Lung (tissue), 16 donors: Measurements from ENCODE around the gene RALY. TPM values are rescaled to one million over a fixed set of nuclear protein-coding genes. Genes with fewer than 3 reads are reported as not detected.
A peak's percentile ranks its signal among the peaks of the same experiment; 100 is the strongest.

ENCODE experiments used
- ATAC-seq: fragments of 200-7000 bp; cut with Tn5 transposase; one replicate; pipeline ENCODE4 v1.9.1; 2020; ENCODE audit warnings: moderate number of reproducible peaks; ENCODE audit not compliant: insufficient read depth, low FRiP score
- DNase-seq, 3 donors: peaks; one replicate each; pipeline ENCODE4 v3.0.0-alpha.2; 2013 to 2017
- H3K27ac ChIP-seq, 2 donors: one replicate each; pipeline ENCODE4 v1.5.1; 2013; ENCODE audit warnings: mild to moderate bottlenecking in 2 of 2, moderate library complexity in 2 of 2, control low read depth in 1 of 2, inconsistent platforms in 1 of 2, low read depth in 1 of 2, low read length in 1 of 2
- H3K27me3 ChIP-seq, 3 donors: one replicate each; pipeline ENCODE4 v1.5.1; 2013; ENCODE audit warnings: low read length in 2 of 3; ENCODE audit not compliant: control insufficient read depth in 3 of 3, insufficient read depth in 3 of 3
- H3K36me3 ChIP-seq, 4 donors: one replicate each; pipeline ENCODE4 v1.5.1; 2013; ENCODE audit warnings: low read length in 4 of 4, mild to moderate bottlenecking in 1 of 4, moderate library complexity in 1 of 4; ENCODE audit not compliant: control insufficient read depth in 4 of 4, insufficient read depth in 4 of 4
- H3K4me1 ChIP-seq, 5 donors: one replicate each; pipeline ENCODE4 v1.5.1; 2013; ENCODE audit warnings: low read length in 5 of 5, mild to moderate bottlenecking in 2 of 5, moderate library complexity in 1 of 5; ENCODE audit not compliant: control insufficient read depth in 5 of 5, insufficient read depth in 5 of 5
- H3K4me3 ChIP-seq: one replicate; pipeline ENCODE4 v1.5.1; 2013; ENCODE audit warnings: mild to moderate bottlenecking, control low read depth, moderate library complexity
- H3K9ac ChIP-seq, 2 donors: one replicate each; pipeline ENCODE4 v1.5.1; 2013; ENCODE audit warnings: low read length in 2 of 2, control low read depth in 1 of 2; ENCODE audit not compliant: insufficient read depth in 1 of 2
- H3K9me3 ChIP-seq, 4 donors: one replicate each; pipeline ENCODE4 v1.5.1; 2013; ENCODE audit warnings: low read length in 3 of 4, mild to moderate bottlenecking in 1 of 4, moderate library complexity in 1 of 4; ENCODE audit not compliant: control insufficient read depth in 4 of 4, insufficient read depth in 3 of 4
- CTCF ChIP-seq: IDR thresholded peaks from 2 replicates; pipeline ENCODE4 v1.5.1; 2012; ENCODE audit warnings: mild to moderate bottlenecking; ENCODE audit errors: control extremely low read depth, extremely low read depth
- WGBS, 2 donors: extraction: QIAGEN DNeasy Blood & Tissue Kit; methylation state at CpG; one replicate each; pipeline ENCODE4 v1.1.7; 2013; 5-methylcytosine and 5-hydroxymethylcytosine counted together
- long read RNA-seq, 5 donors: transcript quantifications; one replicate each; lab custom pipeline, GENCODE V29; 2026
- polyA plus RNA-seq, 2 donors: library from polyadenylated mRNA; stranded (reverse); fragments of 200-250 nt; gene quantifications; one replicate each; pipeline ENCODE4 v1.2.1, GENCODE V29; 2013
- total RNA-seq, 2 donors: library from RNA; depleted of rRNA in 1 of 2; stranded (reverse); fragments of >200 nt in 1 of 2; gene quantifications; one replicate each; pipeline ENCODE4 v1.2.1, GENCODE V29; 2014 to 2021
- donor health status: control.
- donor health status: control.
- donor health status: Bipolar disorder and iron deficiency.
- donor health status: healthy.
- donor health status: DM: yes; HTN: yes; CAD: no.

The RALY gene
- total RNA-seq (100 to 1,000 TPM; 135 to 143 TPM), polyA plus RNA-seq (100 to 1,000 TPM; 148 to 157 TPM)
- long read RNA-seq, donor 1, full-length matches to known transcripts: 129 of 241 reads
- long read RNA-seq, donor 1, partial matches to known transcripts: 112 of 241 reads
- long read RNA-seq, donor 1, other reads (novel, unspliced or antisense): 0 of 241 reads
- long read RNA-seq, donor 2, full-length matches to known transcripts: 22 of 276 reads
- long read RNA-seq, donor 2, partial matches to known transcripts: 168 of 276 reads
- long read RNA-seq, donor 2, other reads (novel, unspliced or antisense): 86 of 276 reads
- long read RNA-seq, donor 3, full-length matches to known transcripts: 31 of 101 reads
- long read RNA-seq, donor 3, partial matches to known transcripts: 70 of 101 reads
- long read RNA-seq, donor 3, other reads (novel, unspliced or antisense): 0 of 101 reads
- long read RNA-seq, donor 4, full-length matches to known transcripts: 25 of 78 reads
- long read RNA-seq, donor 4, partial matches to known transcripts: 53 of 78 reads
- long read RNA-seq, donor 4, other reads (novel, unspliced or antisense): 0 of 78 reads
- long read RNA-seq, donor 5, full-length matches to known transcripts: 96 of 624 reads
- long read RNA-seq, donor 5, partial matches to known transcripts: 456 of 624 reads
- long read RNA-seq, donor 5, other reads (novel, unspliced or antisense): 72 of 624 reads

GRCh38 chr20:33993576-33994221 lies at the start of gene RALY:
TSS of gene RALY (plus strand) at chr20:33993911. CDS start at chr20:34072075, 78,164 bp downstream.
- WGBS, 2 donors: 0 to 1% methylated on average over 53 to 72 of the region's 72 CpGs
- H3K4me1 ChIP-seq: peaks cover 13 to 36% (median 22%) of the 10 kb centered on the region in 5 donors
- peak within 1 kb of the TSS; percentile 85 for H3K4me3 ChIP-seq
- H3K27me3 ChIP-seq: no peaks in the 10 kb centered on the region
- no peaks in the 10 kb centered on the region for H3K9me3 ChIP-seq
- ATAC-seq (peak; percentile 90), DNase-seq (peak in 1 of 3 donors; percentile 64)
- TF ChIP-seq CTCF: no peak
- peaks cover 0 to 8% (median 0%) of the 10 kb centered on the region in 4 donors for H3K36me3 ChIP-seq
- peak within 1 kb of the TSS; percentile 95 to 99 for H3K27ac ChIP-seq
- peak within 1 kb of the TSS; percentile 57 to 86 for H3K9ac ChIP-seq

GRCh38 chr20:33944914-33945313 lies 48.8 kb upstream of the RALY start:
- ATAC-seq: no peak
- Histone ChIP-seq H3K36me3 (no peaks in the 10 kb centered on the region), H3K27ac (no peak overlapping the region), H3K4me1 (no peaks in the 10 kb centered on the region), H3K4me3 (no peak overlapping the region), H3K9me3 (peaks cover 0 to 18% (median 10%) of the 10 kb centered on the region in 4 donors), H3K27me3 (no peaks in the 10 kb centered on the region), H3K9ac (no peak overlapping the region)
- DNase-seq: no peak
- no peak for TF ChIP-seq CTCF
- 79 to 84% methylated on average over 5 of the region's 5 CpGs for WGBS, 2 donors

GRCh38 chr20:33945391-33946081 lies 48.2 kb upstream of the RALY start:
- H3K9ac ChIP-seq: no peak overlapping the region
- no peaks in the 10 kb centered on the region for H3K36me3 ChIP-seq
- ATAC-seq: no peak
- no peaks in the 10 kb centered on the region for H3K27me3 ChIP-seq
- H3K4me1 ChIP-seq: no peaks in the 10 kb centered on the region
- TF ChIP-seq CTCF: no peak
- H3K9me3 ChIP-seq: peaks cover 0 to 18% (median 10%) of the 10 kb centered on the region in 4 donors
- no peak for DNase-seq
- H3K4me3 ChIP-seq: no peak overlapping the region
- no peak overlapping the region for H3K27ac ChIP-seq
- WGBS, 2 donors: 88 to 90% methylated on average over 5 of the region's 5 CpGs
